Cardiac septum (tissue), 1 donor: ENCODE results near the gene CDPF1. TPM values are rescaled to one million over a fixed set of nuclear protein-coding genes. Genes with fewer than 3 reads are reported as not detected.
A peak's percentile ranks its signal among the peaks of the same experiment; 100 is the strongest.
"Not testable (repeated sequence)": the region's sequence is repeated elsewhere in the genome, so short reads cannot be mapped to it uniquely, and the experiment has no call there.

Experiments
- DNase-seq: peaks from one replicate; pipeline ENCODE4 v3.0.0-alpha.2; 2020; ENCODE audit warnings: low spot score
- intact Hi-C: fragments of 100-400 bp; cut with DNase I; formaldehyde crosslinking; loops from one replicate; pipeline ENCODE4 v1.14.0; 2022
- total RNA-seq: library from RNA; stranded (reverse); fragmentation: NEBNext Ultra II Directional; extraction: Animal tissue kit (Norgen Biotek cat#: 25700); gene quantifications from one replicate; pipeline ENCODE4 v1.2.1, GENCODE V29; 2021
- donor health status: DM: no; HTN: no; CAD: no.

CDPF1 gene
- total RNA-seq, 1 donor from 2014 or later: 7.6 TPM

- intact Hi-C loops: not testable (repeated sequence)
- DNase-seq: peak; percentile 26
Measured at GRCh38 chr22:46264520-46264919, 14.4 kb upstream of the CDPF1 start.

- peak; percentile 67 for DNase-seq
- intact Hi-C loops: no loop called here
Measured at GRCh38 chr22:46263216-46263590, 13.1 kb upstream of the CDPF1 start, which contains the start of gene PKDREJ. TSS of gene PKDREJ (minus strand) at chr22:46263343. CDS start at chr22:46263322, 21 bp downstream.

DNA sequence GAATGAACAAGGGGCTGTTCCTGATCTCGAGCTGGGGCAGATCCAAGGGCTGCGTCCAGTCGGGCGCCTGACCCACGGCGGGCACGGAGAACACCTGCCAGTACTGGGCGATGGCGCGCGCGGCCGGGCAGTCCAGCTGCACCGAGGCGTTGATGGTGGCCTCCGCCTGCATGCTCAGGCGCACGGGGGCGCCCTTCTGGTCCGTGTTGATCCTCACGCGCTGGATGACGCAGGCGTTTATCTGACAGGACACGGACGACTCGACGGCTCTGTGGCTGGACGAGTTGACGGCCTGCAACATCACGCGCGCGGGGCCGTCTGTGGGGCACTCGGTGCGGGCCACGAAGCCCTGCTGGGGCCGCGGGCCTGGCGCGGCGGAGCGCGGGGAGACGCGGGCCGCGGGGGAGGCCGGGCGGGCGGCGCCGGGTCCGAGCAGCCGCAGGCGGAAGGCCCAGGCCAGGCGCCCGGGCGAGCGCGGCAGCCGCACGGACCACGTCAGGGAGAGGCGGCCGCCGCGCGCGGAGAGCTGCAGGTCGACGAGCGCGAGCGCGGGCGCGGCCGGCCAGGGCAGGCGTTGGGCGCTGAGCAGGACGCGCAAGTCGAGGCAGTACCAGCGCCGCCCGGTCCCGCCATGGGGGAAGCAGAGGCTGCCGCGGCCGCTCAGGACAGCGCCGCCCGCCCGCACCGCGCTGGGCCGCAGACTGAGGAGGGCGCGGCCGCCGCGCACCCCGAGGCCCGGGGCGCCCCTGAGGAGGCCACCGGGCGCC lies 12.5 kb upstream of the CDPF1 start:
- DNase-seq: peak; percentile 91
- intact Hi-C loops: no loop called here

DNA sequence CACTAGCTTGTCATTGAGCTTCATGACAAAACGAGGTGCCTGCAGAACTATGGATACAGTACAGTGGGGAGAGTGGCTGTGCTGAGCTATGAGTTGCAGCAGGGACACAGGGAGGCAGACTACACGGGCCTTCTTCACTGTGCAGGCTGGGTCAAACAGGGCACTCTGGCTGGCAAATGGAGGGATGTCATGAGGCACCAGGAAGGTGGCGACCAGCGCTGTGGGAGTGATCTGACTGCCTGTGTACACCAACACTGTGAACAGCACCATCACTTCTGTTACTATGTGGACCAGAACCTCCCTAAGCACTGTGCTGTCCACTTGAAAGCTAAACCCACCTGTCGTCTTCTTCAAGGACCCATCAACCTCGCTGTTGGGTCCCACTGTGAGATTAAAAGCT lies 9.9 kb upstream of the CDPF1 start:
- intact Hi-C loops: no loop called here
- DNase-seq: no peak

DNA sequence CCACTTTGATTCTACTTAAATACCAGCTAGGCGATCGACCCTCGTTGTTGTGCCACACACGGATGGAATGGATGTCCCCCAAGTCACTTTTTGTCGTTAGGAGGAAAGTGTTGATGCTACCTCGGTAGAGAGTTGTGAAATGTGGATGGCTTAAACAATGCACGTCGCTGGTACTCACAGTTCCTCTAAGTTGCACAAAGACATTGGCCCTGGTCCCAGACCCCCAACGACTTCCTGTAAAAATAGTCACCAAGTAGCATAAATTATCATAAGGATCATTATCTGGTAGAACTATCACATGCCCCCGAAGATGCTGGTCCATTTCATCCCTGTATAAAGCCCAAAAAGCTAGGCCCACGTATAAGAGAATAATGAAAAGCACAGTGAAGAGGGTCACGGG lies 9.3 kb upstream of the CDPF1 start:
- intact Hi-C loops: loop anchor here (10.0 kb wide), 1 partner anchor 135 kb away; no protein-coding TSS in a partner anchor
- no peak for DNase-seq

- intact Hi-C loops: loop anchor here (10.0 kb wide), 1 partner anchor 132 kb away; no protein-coding TSS in a partner anchor
- no peak for DNase-seq
Measured at GRCh38 chr22:46256358-46256958, 6.4 kb upstream of the CDPF1 start.

DNA sequence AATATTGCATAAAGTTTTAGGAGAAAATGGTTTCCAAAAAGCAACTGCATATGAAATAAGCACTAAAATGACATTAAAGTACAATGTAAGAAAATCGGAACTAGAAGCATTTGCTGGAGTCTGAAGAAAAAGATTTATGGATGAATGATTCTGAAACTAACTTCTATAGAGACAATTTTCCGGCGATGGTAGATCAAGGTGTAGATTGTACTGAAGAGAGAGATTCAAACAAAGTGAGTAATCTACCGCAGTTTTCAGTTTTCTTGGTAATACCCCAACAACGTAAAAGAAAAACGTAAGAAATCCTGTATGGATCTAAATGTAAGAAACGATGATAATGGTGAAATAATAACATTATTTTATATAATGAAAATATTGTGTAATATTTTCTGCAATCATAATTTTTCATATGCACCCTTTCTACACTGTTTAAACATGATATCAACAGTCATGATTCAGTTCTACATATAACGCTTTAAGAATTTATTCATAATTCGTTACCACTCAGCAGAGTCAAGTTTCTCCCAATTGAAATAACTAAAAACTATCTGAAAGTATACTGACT lies 1.8 kb upstream of the CDPF1 start:
- intact Hi-C loops: loop anchor here (2.0 to 10.0 kb wide), 2 partner anchors 45 to 127 kb away; partner anchors contain the start of gene GTSE1
- no peak for DNase-seq

DNA sequence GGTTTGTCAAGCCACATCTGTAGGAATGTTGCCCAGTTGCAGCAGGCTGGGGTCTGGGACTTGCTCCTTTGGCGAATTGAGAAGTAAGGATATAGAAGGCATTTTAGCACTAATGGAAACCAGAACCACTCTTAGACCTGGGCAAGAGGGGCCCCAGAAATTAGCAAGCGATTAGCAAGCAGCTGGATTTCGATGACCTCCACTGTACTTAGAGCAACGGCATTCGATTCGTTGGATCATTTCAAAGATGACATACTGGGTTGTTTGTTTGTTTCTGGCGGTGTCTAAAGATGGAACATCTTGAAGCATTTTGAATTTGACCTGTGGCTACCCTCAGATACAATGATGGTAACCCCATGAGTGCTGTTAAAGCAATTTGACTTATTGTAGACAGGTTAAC lies 1.2 kb upstream of the CDPF1 start:
- DNase-seq: no peak
- intact Hi-C loops: loop anchor here (2.0 to 10.0 kb wide), 2 partner anchors 46 to 126 kb away; partner anchors contain the start of gene GTSE1

- intact Hi-C loops: loop anchor here (2.0 to 10.0 kb wide), 2 partner anchors 46 to 126 kb away; partner anchors contain the start of gene GTSE1
Measured at GRCh38 chr22:46250783-46251125, 661 bp upstream of the CDPF1 start.

GRCh38 chr22:46247443-46247975 lies 2.6 kb downstream of the CDPF1 start:
- DNase-seq: no peak
- intact Hi-C loops: loop anchor here (5.0 kb wide), 2 partner anchors 100 to 250 kb away; no protein-coding TSS in a partner anchor

More at GRCh38 chr22:46250783-46251125, 661 bp upstream of the CDPF1 start:
- no peak for DNase-seq

DNA sequence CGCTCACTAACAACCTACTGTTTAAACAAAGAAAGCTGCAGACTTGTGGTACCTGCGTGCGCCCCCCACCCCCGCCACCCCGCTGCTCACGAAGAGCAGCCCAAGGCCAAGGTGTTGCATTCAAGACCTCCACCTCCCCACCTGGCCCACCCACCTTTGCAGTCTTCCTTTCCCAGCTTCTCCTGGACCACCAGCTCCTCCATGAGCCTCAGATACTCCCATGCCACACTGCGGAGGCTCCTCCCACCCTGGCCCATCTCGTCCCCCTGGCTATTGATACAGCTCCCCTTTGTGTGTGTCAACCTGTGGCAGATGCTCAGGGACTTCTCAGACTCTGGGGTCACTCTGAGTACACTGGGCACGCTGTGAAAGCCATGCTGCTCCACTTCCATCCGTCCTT lies 3.9 kb downstream of the CDPF1 start:
- DNase-seq: no peak
- intact Hi-C loops: loop anchor here (5.0 kb wide), 2 partner anchors 99 to 249 kb away; no protein-coding TSS in a partner anchor

GRCh38 chr22:46245511-46245910 lies 4.6 kb downstream of the CDPF1 start:
- intact Hi-C loops: loop anchor here (5.0 kb wide), 2 partner anchors 98 to 248 kb away; no protein-coding TSS in a partner anchor
- peak; percentile 91 for DNase-seq

DNA sequence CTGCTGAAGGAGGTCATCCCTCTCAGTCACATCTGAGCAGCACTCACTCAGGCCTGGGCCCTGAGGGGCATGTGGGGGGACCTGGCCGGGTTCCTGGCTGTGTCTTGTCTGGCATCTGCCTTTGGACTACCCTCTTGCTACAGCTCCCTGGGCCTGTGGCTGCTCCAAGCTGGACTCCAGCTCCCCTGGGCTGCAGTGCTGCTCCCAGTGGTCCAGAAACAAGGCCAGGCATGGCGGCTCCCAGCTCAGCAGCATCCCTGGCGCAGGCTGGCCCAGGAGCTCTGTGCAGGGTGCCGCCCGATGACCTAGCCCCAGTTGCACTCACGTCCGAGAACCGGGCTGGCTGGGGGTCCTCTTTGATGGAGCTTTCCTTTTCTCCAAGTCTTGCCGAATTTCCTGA lies 5.3 kb downstream of the CDPF1 start:
- intact Hi-C loops: loop anchor here (5.0 kb wide), 2 partner anchors 97 to 247 kb away; no protein-coding TSS in a partner anchor

GRCh38 chr22:46242076-46242475 lies 8.0 kb downstream of the CDPF1 start:
- intact Hi-C loops: no loop called here
- no peak for DNase-seq

More for the DNA sequence above, 5.3 kb downstream of the CDPF1 start:
- no peak for DNase-seq

GRCh38 chr22:46241396-46242007 lies 8.6 kb downstream of the CDPF1 start:
- intact Hi-C loops: no loop called here
- DNase-seq: no peak

- DNase-seq: no peak
- intact Hi-C loops: no loop called here
Measured at GRCh38 chr22:46240907-46241306, 9.2 kb downstream of the CDPF1 start.

- DNase-seq: no peak
- intact Hi-C loops: no loop called here
Measured at GRCh38 chr22:46240506-46240905, 9.6 kb downstream of the CDPF1 start.

DNA sequence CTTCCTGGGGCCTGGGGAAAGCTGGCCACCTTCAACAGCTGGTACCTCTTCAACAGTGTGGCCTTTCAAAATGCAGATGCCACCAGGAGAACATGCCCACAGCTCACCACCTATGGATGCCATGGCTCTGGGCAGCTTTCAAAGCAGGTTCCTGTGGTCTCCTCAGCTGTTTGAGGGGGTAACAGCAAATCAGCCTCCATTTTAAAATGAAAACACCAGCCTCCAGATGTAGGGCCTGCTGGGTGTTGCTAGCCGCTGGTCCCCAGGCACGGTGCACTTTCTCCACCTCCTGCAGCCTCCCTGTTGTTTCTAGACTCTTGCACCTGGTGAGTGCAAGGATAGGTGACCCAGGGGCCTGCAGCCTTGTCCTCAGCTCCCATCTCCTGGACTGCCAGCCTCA lies 10.0 kb downstream of the CDPF1 start:
- no peak for DNase-seq
- intact Hi-C loops: no loop called here

DNA sequence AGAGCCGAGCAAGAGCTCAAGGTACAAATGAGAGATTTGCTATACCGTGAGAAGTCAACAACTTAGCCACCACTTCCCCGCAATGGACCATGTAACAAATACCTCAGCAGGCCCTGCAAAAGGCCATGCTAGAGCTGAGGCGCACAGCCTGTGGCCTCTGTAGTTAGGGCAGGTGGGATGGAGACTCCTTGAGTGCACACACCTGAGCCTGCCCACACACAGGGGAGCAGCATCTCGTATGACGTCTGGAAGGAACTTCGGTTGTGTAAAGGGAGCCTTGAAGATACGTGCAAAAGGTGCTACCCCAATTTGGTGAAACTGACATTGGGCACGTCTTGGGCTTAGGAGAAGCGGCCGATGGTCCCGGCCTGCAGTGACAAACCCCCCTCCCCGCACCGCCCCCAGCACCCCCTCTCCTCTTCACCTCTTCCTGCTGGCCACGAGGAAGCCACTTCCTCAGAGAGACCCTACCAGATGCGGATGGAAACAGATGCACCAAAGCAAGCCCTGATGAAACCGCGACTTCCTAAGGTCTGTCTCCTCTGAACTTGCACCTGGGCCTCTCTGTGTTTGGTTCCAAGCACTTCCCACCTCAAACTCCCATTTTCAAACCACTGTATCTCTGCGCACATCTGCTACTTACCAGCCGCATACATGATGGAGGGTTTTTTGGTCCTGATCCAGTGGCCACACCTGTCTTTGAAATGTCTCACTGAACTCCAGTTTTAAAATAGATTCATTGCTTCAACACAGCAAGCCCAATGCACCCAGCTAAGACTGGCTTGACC lies 10.6 kb downstream of the CDPF1 start:
- intact Hi-C loops: no loop called here
- DNase-seq: no peak
